ENCODE measurements around the gene CNTRL. TPM values are rescaled to one million over a fixed set of nuclear protein-coding genes. Genes with fewer than 3 reads are reported as not detected.

Gene CNTRL
- total RNA-seq, 1 experiment from 2014 or later: 11.6 TPM

DNA sequence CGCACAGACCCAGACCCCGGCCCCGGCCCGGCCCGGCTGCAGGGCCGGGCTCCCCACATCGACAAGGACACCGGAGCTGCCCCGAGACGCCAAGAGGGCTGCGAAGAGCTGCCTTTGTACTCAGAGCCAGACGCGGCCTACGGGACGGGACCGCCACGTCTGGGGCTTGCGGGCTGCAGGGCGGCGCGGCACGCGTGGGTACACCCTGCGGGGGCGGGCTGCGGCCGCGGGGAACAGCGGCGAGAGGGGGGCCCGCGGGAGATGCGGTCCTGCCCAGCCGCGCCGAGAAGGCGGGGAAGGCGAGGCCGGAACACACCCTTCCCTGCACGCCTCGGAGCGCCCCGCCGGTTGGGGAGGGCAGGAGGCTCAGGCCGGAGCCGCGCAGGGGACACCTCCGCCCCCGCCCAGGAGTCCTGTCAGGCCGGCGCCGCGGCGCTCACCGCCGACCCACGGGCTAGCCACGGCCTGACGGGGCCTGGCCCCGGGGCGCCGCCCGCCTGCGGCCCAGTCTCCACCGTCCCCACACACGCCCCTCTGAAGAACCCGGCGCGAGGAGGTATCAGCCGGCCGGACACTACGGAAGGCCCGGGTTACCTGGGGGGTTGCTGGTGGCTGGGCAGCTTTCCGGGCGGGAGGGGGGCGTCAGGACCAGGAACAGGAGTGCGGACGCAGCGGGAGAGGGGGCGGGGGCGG lies 126.4 kb downstream of the CNTRL start:
- Histone ChIP-seq H4K91ac (ENCODE audit: insufficient read length, low read depth, low read length) (no peak overlapping the region), H2BK20ac (ENCODE audit: low read depth, low read length, poor library complexity, severe bottlenecking) (no peak overlapping the region), H3K18ac (ENCODE audit: insufficient read length, low read depth, low read length) (peak overlapping the region; percentile 65), H2BK15ac (ENCODE audit: low read depth, low read length) (no peak overlapping the region), H3K23me2 (ENCODE audit: insufficient read length, low read depth, low read length, poor library complexity, severe bottlenecking) (peaks cover 9% of the 10 kb centered on the region), H4K20me1 (ENCODE audit: control insufficient read depth, insufficient read depth, insufficient read length) (no peaks in the 10 kb centered on the region), H2BK120ac (ENCODE audit: low read depth, low read length, poor library complexity, severe bottlenecking) (no peak overlapping the region), H2BK5ac (ENCODE audit: insufficient read length, low read length) (no peak overlapping the region), H3K27me3 (ENCODE audit: insufficient read depth, low read length) (no peaks in the 10 kb centered on the region), H4K5ac (ENCODE audit: insufficient read length, low read depth, low read length) (no peak overlapping the region), H2AFZ (ENCODE audit: low read length) (no peak overlapping the region), H3K79me2 (ENCODE audit: insufficient read depth, low read length) (peaks cover 15% of the 10 kb centered on the region; the same call in 1 of the 2 replicates), H3K79me1 (ENCODE audit: insufficient read depth, low read depth, low read length, poor library complexity, severe bottlenecking) (no peaks in the 10 kb centered on the region), H4K8ac (replicated peaks; ENCODE audit: insufficient read length, low read depth, low read length) (no peak overlapping the region), H2AK5ac (ENCODE audit: insufficient read length, low read length) (no peak overlapping the region), H3K4me1 (ENCODE audit: insufficient read depth, low read length) (no peaks in the 10 kb centered on the region), H2BK12ac (ENCODE audit: insufficient read length, low read depth, low read length) (no peak overlapping the region), H3K4ac (ENCODE audit: low read depth, low read length) (no peak overlapping the region), H3K23ac (ENCODE audit: insufficient read length, low read depth, low read length) (no peak overlapping the region), H3K14ac (ENCODE audit: insufficient read depth, low read length) (peak overlapping the region; percentile 51), H3K4me2 (ENCODE audit: insufficient read depth, insufficient read length, low read length) (peak overlapping the region; percentile 98), H3K9me3 (ENCODE audit: control insufficient read depth, low read depth, low read length) (no peaks in the 10 kb centered on the region), H3K27ac (ENCODE audit: insufficient read length, low read depth, low read length) (no peak overlapping the region), H3T11ph (ENCODE audit: low read length) (no peak overlapping the region), H3K56ac (ENCODE audit: insufficient read length, low read depth, low read length) (no peak overlapping the region), H3K9ac (ENCODE audit: extremely low read depth, insufficient read length, low read length) (peak overlapping the region; percentile 42)
- no peak for DNase-seq
- H3K9me3 Mint-ChIP-seq: no peaks in the 10 kb centered on the region; a peak in 1 of 5 replicates
- peak overlapping the region in 2 of 3 experiments; percentile 55 to 93; a peak in 4 of 7 replicates for H3K27ac Mint-ChIP-seq
- H3K27me3 Mint-ChIP-seq (ENCODE audit: low read depth): peaks cover 38% of the 10 kb centered on the region
- peaks cover 25 to 37% of the 10 kb centered on the region in 2 experiments for H3K4me1 Mint-ChIP-seq
- no CpG with 5 or more reads among the region's 81 CpGs for WGBS (ENCODE audit: extremely low coverage, insufficient read length, low lambda C conversion rate)
- H3K4me3 Mint-ChIP-seq: peak overlapping the region; percentile 91 to 94
- H3K36me3 Mint-ChIP-seq (ENCODE audit: insufficient read depth in 1 of 3, low read depth in 3 of 3): no peaks in the 10 kb centered on the region; a peak in 1 of 7 replicates
- TF ChIP-seq, protein P1, sequence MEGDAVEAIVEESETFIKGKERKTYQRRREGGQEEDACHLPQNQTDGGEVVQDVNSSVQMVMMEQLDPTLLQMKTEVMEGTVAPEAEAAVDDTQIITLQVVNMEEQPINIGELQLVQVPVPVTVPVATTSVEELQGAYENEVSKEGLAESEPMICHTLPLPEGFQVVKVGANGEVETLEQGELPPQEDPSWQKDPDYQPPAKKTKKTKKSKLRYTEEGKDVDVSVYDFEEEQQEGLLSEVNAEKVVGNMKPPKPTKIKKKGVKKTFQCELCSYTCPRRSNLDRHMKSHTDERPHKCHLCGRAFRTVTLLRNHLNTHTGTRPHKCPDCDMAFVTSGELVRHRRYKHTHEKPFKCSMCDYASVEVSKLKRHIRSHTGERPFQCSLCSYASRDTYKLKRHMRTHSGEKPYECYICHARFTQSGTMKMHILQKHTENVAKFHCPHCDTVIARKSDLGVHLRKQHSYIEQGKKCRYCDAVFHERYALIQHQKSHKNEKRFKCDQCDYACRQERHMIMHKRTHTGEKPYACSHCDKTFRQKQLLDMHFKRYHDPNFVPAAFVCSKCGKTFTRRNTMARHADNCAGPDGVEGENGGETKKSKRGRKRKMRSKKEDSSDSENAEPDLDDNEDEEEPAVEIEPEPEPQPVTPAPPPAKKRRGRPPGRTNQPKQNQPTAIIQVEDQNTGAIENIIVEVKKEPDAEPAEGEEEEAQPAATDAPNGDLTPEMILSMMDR (conservative IDR thresholded peaks at IDR 0.05): no peak
